Right lobe of liver (tissue), 4 donors: ENCODE results near the gene SPAG6.

Source experiments
- POLR2A ChIP-seq: fragments of 450-650 bp; IDR thresholded peaks from one replicate; pipeline ENCODE4 v1.6.1; 2017; ENCODE audit warnings: antibody characterized with exemption, mild to moderate bottlenecking
- TF ChIP-seq, protein P1 (sequence below), 4 donors: fragments of 200-600 bp in 3 of 4; fragments of 450-650 bp in 1 of 4; IDR thresholded peaks; one replicate each; pipeline versions ENCODE4 v1.5.1 to v1.8.0; 2016 to 2022; ENCODE audit warnings: antibody characterized with exemption in 4 of 4, mild to moderate bottlenecking in 2 of 4
- donor health status: DM: no; HTN: no; CAD: no.
- donor health status: DM: no; HTN: no; CAD: no.
- donor health status: DM: no; HTN: yes; CAD: no.

DNA sequence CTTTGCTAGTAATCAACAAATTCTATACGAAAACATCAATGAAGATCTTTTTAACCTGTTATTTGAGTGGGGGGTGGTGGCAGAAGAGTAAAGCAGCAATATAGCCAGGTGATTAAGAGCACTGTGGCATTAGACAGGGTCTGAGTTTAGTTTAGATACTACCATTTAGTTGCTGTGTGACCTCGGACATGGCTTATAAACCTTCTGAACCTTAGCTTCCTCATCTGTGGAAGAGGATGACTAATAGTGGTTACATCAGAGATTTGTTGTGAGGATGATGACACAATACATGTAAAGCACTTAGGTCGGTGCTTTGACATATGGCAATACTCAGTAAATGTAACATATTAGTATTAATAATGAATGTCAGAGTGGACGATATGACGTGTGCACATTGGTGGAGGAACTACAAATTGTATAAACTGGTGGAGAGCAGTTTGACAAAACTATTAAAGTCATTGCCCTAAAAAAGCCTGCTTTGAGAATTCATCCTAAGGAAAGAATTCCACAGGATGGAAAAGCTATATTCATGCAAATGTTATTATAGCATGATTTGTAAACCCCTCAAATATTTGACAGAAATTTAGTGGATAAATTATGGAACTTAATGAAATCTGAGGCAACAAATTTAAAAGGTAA lies 24.3 kb downstream of the SPAG6 start:
- TF ChIP-seq POLR2A: no peak
- TF ChIP-seq, protein P1, sequence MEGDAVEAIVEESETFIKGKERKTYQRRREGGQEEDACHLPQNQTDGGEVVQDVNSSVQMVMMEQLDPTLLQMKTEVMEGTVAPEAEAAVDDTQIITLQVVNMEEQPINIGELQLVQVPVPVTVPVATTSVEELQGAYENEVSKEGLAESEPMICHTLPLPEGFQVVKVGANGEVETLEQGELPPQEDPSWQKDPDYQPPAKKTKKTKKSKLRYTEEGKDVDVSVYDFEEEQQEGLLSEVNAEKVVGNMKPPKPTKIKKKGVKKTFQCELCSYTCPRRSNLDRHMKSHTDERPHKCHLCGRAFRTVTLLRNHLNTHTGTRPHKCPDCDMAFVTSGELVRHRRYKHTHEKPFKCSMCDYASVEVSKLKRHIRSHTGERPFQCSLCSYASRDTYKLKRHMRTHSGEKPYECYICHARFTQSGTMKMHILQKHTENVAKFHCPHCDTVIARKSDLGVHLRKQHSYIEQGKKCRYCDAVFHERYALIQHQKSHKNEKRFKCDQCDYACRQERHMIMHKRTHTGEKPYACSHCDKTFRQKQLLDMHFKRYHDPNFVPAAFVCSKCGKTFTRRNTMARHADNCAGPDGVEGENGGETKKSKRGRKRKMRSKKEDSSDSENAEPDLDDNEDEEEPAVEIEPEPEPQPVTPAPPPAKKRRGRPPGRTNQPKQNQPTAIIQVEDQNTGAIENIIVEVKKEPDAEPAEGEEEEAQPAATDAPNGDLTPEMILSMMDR (IDR thresholded peaks at IDR 0.05): no peak
